ENCODE measurements around the gene STK11IP. TPM values are rescaled to one million over a fixed set of nuclear protein-coding genes. Genes with fewer than 3 reads are reported as not detected.

STK11IP gene
- total RNA-seq, 1 donor from 2014 or later = 8.9 TPM

- H3K27ac ChIP-seq (ENCODE audit: low read depth, low read length) = no peak overlapping the region
- no peaks in the 10 kb centered on the region for H3K9me3 ChIP-seq (ENCODE audit: control insufficient read depth in 3 of 3, low read length in 3 of 3)
- peaks cover 8 to 16% (median 8%) of the 10 kb centered on the region in 3 donors for H3K27me3 ChIP-seq (ENCODE audit: control insufficient read depth in 3 of 3, insufficient read depth in 3 of 3, low read length in 3 of 3)
- H3K36me3 ChIP-seq (ENCODE audit: control insufficient read depth in 3 of 3, insufficient read depth in 3 of 3, low read length in 3 of 3) = peaks cover 34 to 49% (median 41%) of the 10 kb centered on the region in 3 donors
- H3K4me3 ChIP-seq (ENCODE audit: low read length in 3 of 3) = no peak overlapping the region
- no peak overlapping the region for H3K9ac ChIP-seq (ENCODE audit: low read depth in 1 of 3, low read length in 3 of 3)
- peaks cover 11 to 14% (median 12%) of the 10 kb centered on the region in 3 donors for H3K4me1 ChIP-seq (ENCODE audit: control insufficient read depth in 3 of 3, insufficient read depth in 3 of 3, low read length in 3 of 3)
Measured at GRCh38 chr2:219555956-219556355, 41.7 kb upstream of the STK11IP start.

- Histone ChIP-seq H3K4me3 (ENCODE audit: low read length in 3 of 3) (no peak overlapping the region), H3K27me3 (ENCODE audit: control insufficient read depth in 3 of 3, insufficient read depth in 3 of 3, low read length in 3 of 3) (peaks cover 8 to 14% (median 8%) of the 10 kb centered on the region in 3 donors), H3K27ac (ENCODE audit: low read depth, low read length) (no peak overlapping the region), H3K9ac (ENCODE audit: low read depth in 1 of 3, low read length in 3 of 3) (no peak overlapping the region), H3K9me3 (ENCODE audit: control insufficient read depth in 3 of 3, low read length in 3 of 3) (no peaks in the 10 kb centered on the region), H3K4me1 (ENCODE audit: control insufficient read depth in 3 of 3, insufficient read depth in 3 of 3, low read length in 3 of 3) (peaks cover 11 to 14% (median 12%) of the 10 kb centered on the region in 3 donors), H3K36me3 (ENCODE audit: control insufficient read depth in 3 of 3, insufficient read depth in 3 of 3, low read length in 3 of 3) (peaks cover 36 to 51% (median 44%) of the 10 kb centered on the region in 3 donors)
Measured at GRCh38 chr2:219556413-219556812, 41.2 kb upstream of the STK11IP start.

- Histone ChIP-seq H3K4me3 (ENCODE audit: low read length in 3 of 3) (no peak overlapping the region), H3K4me1 (ENCODE audit: control insufficient read depth in 3 of 3, insufficient read depth in 3 of 3, low read length in 3 of 3) (peaks cover 9 to 12% (median 9%) of the 10 kb centered on the region in 3 donors), H3K9ac (ENCODE audit: low read depth in 1 of 3, low read length in 3 of 3) (no peak overlapping the region), H3K27ac (ENCODE audit: low read depth, low read length) (no peak overlapping the region), H3K9me3 (ENCODE audit: control insufficient read depth in 3 of 3, low read length in 3 of 3) (no peaks in the 10 kb centered on the region), H3K27me3 (ENCODE audit: control insufficient read depth in 3 of 3, insufficient read depth in 3 of 3, low read length in 3 of 3) (peaks cover 8 to 14% (median 8%) of the 10 kb centered on the region in 3 donors), H3K36me3 (ENCODE audit: control insufficient read depth in 3 of 3, insufficient read depth in 3 of 3, low read length in 3 of 3) (peaks cover 45 to 60% (median 53%) of the 10 kb centered on the region in 3 donors)
Measured at GRCh38 chr2:219557320-219557719, 40.3 kb upstream of the STK11IP start.

GRCh38 chr2:219557791-219558785, 39.6 kb upstream of the STK11IP start:
- Histone ChIP-seq H3K36me3 (ENCODE audit: control insufficient read depth in 3 of 3, insufficient read depth in 3 of 3, low read length in 3 of 3) (peaks cover 52 to 68% (median 61%) of the 10 kb centered on the region in 3 donors), H3K9me3 (ENCODE audit: control insufficient read depth in 3 of 3, low read length in 3 of 3) (no peaks in the 10 kb centered on the region), H3K27ac (ENCODE audit: low read depth, low read length) (no peak overlapping the region)

GRCh38 chr2:219559156-219559915, 38.3 kb upstream of the STK11IP start:
- Histone ChIP-seq H3K36me3 (ENCODE audit: control insufficient read depth in 3 of 3, insufficient read depth in 3 of 3, low read length in 3 of 3) (peaks cover 60 to 71% (median 68%) of the 10 kb centered on the region in 3 donors), H3K27me3 (ENCODE audit: control insufficient read depth in 3 of 3, insufficient read depth in 3 of 3, low read length in 3 of 3) (peaks cover 0 to 3% (median 0%) of the 10 kb centered on the region in 3 donors), H3K9me3 (ENCODE audit: control insufficient read depth in 3 of 3, low read length in 3 of 3) (no peaks in the 10 kb centered on the region), H3K4me1 (ENCODE audit: control insufficient read depth in 3 of 3, insufficient read depth in 3 of 3, low read length in 3 of 3) (no peaks in the 10 kb centered on the region), H3K27ac (ENCODE audit: low read depth, low read length) (no peak overlapping the region), H3K4me3 (ENCODE audit: low read length in 3 of 3) (no peak overlapping the region), H3K9ac (ENCODE audit: low read depth in 1 of 3, low read length in 3 of 3) (no peak overlapping the region)

More at GRCh38 chr2:219557791-219558785, 39.6 kb upstream of the STK11IP start:
- H3K4me1 ChIP-seq (ENCODE audit: control insufficient read depth in 3 of 3, insufficient read depth in 3 of 3, low read length in 3 of 3) = peaks cover 2 to 6% (median 3%) of the 10 kb centered on the region in 3 donors
- no peak overlapping the region for H3K9ac ChIP-seq (ENCODE audit: low read depth in 1 of 3, low read length in 3 of 3)
- H3K4me3 ChIP-seq (ENCODE audit: low read length in 3 of 3) = no peak overlapping the region
- H3K27me3 ChIP-seq (ENCODE audit: control insufficient read depth in 3 of 3, insufficient read depth in 3 of 3, low read length in 3 of 3) = peaks cover 4 to 14% (median 6%) of the 10 kb centered on the region in 3 donors

GRCh38 chr2:219560037-219560892, 37.4 kb upstream of the STK11IP start:
- H3K36me3 ChIP-seq (ENCODE audit: control insufficient read depth in 3 of 3, insufficient read depth in 3 of 3, low read length in 3 of 3) = peaks cover 68 to 77% (median 69%) of the 10 kb centered on the region in 3 donors
- no peaks in the 10 kb centered on the region for H3K4me1 ChIP-seq (ENCODE audit: control insufficient read depth in 3 of 3, insufficient read depth in 3 of 3, low read length in 3 of 3)
- no peaks in the 10 kb centered on the region for H3K9me3 ChIP-seq (ENCODE audit: control insufficient read depth in 3 of 3, low read length in 3 of 3)
- H3K4me3 ChIP-seq (ENCODE audit: low read length in 3 of 3) = no peak overlapping the region
- no peak overlapping the region for H3K27ac ChIP-seq (ENCODE audit: low read depth, low read length)
- H3K27me3 ChIP-seq (ENCODE audit: control insufficient read depth in 3 of 3, insufficient read depth in 3 of 3, low read length in 3 of 3) = no peaks in the 10 kb centered on the region
- no peak overlapping the region for H3K9ac ChIP-seq (ENCODE audit: low read depth in 1 of 3, low read length in 3 of 3)

- Histone ChIP-seq H3K36me3 (ENCODE audit: control insufficient read depth in 3 of 3, insufficient read depth in 3 of 3, low read length in 3 of 3) (peaks cover 69 to 75% (median 70%) of the 10 kb centered on the region in 3 donors), H3K27ac (ENCODE audit: low read depth, low read length) (no peak overlapping the region), H3K27me3 (ENCODE audit: control insufficient read depth in 3 of 3, insufficient read depth in 3 of 3, low read length in 3 of 3) (no peaks in the 10 kb centered on the region), H3K4me3 (ENCODE audit: low read length in 3 of 3) (no peak overlapping the region), H3K9me3 (ENCODE audit: control insufficient read depth in 3 of 3, low read length in 3 of 3) (no peaks in the 10 kb centered on the region), H3K9ac (ENCODE audit: low read depth in 1 of 3, low read length in 3 of 3) (no peak overlapping the region), H3K4me1 (ENCODE audit: control insufficient read depth in 3 of 3, insufficient read depth in 3 of 3, low read length in 3 of 3) (no peaks in the 10 kb centered on the region)
Measured at GRCh38 chr2:219560893-219561178, 36.8 kb upstream of the STK11IP start.

- no peaks in the 10 kb centered on the region for H3K4me1 ChIP-seq (ENCODE audit: control insufficient read depth in 3 of 3, insufficient read depth in 3 of 3, low read length in 3 of 3)
- H3K27ac ChIP-seq (ENCODE audit: low read depth, low read length) = no peak overlapping the region
- no peak overlapping the region for H3K4me3 ChIP-seq (ENCODE audit: low read length in 3 of 3)
- no peaks in the 10 kb centered on the region for H3K27me3 ChIP-seq (ENCODE audit: control insufficient read depth in 3 of 3, insufficient read depth in 3 of 3, low read length in 3 of 3)
- peaks cover 65 to 75% (median 70%) of the 10 kb centered on the region in 3 donors for H3K36me3 ChIP-seq (ENCODE audit: control insufficient read depth in 3 of 3, insufficient read depth in 3 of 3, low read length in 3 of 3)
- H3K9me3 ChIP-seq (ENCODE audit: control insufficient read depth in 3 of 3, low read length in 3 of 3) = no peaks in the 10 kb centered on the region
- H3K9ac ChIP-seq (ENCODE audit: low read depth in 1 of 3, low read length in 3 of 3) = no peak overlapping the region
Measured at GRCh38 chr2:219561179-219562048, 36.2 kb upstream of the STK11IP start.

Data from skeletal muscle tissue (tissue), 4 donors.